GM12864 (cell line): ENCODE measurements around the gene PER1.

Experiments used
- DNase-seq: peaks from one replicate; pipeline ENCODE4 v3.0.0-alpha.2; 2011; ENCODE audit warnings: low read depth
- H3K4me3 ChIP-seq: 2 replicates; pipeline ENCODE4 v1.5.1; 2011; ENCODE audit warnings: mild to moderate bottlenecking, low read depth, low read length, control low read depth
- CTCF ChIP-seq: IDR thresholded peaks from 2 replicates; pipeline ENCODE4 v1.5.1; 2011; ENCODE audit warnings: low read depth, mild to moderate bottlenecking, moderate library complexity, low read length, control low read depth, inconsistent platforms; ENCODE audit errors: missing control alignments

Gene PER1

GRCh38 chr17:8151641-8152111, 528 bp downstream of the PER1 start:
- DNase-seq, result no peak
- peak overlapping the region; percentile 60 for H3K4me3 ChIP-seq
- TF ChIP-seq CTCF, result no peak

- peak overlapping the region; percentile 60 for H3K4me3 ChIP-seq
- no peak for TF ChIP-seq CTCF
- DNase-seq, result no peak
Measured at GRCh38 chr17:8151120-8151640, 1.0 kb downstream of the PER1 start.

GRCh38 chr17:8150194-8151119, 1.7 kb downstream of the PER1 start:
- DNase-seq, result no peak
- TF ChIP-seq CTCF, result no peak
- peak overlapping the region; percentile 60 for H3K4me3 ChIP-seq

GRCh38 chr17:8149419-8150193, 2.6 kb downstream of the PER1 start:
- H3K4me3 ChIP-seq, result no peak overlapping the region
- no peak for DNase-seq
- no peak for TF ChIP-seq CTCF

- DNase-seq, result no peak
- TF ChIP-seq CTCF, result no peak
- no peak overlapping the region for H3K4me3 ChIP-seq
Measured at GRCh38 chr17:8148560-8148959, 3.6 kb downstream of the PER1 start.

GRCh38 chr17:8147805-8148404, 4.3 kb downstream of the PER1 start:
- no peak for TF ChIP-seq CTCF
- DNase-seq, result no peak
- no peak overlapping the region for H3K4me3 ChIP-seq
